PFSK-1 (cell line): ENCODE data around the gene SPP2.

ENCODE experiments used
- POLR2AphosphoS5 ChIP-seq: IDR thresholded peaks from 2 replicates; pipeline ENCODE4 v1.6.1; 2012; ENCODE audit warnings: low read depth, mild to moderate bottlenecking, control low read depth, low read length, moderate library complexity
- SIN3A ChIP-seq: IDR thresholded peaks from 2 replicates; pipeline ENCODE4 v1.6.1; 2012; ENCODE audit warnings: mild to moderate bottlenecking, low read length, moderate library complexity, borderline replicate concordance; ENCODE audit not compliant: insufficient read depth
- TAF1 ChIP-seq: IDR thresholded peaks from 2 replicates; pipeline ENCODE4 v1.6.1; 2012; ENCODE audit warnings: low read length, control low read depth, borderline replicate concordance; ENCODE audit not compliant: insufficient read depth
- TF ChIP-seq, protein P1 (sequence below), 2 experiments: IDR thresholded peaks; 2 replicates each; pipeline versions ENCODE4 v1.6.1 to v1.8.0; 2011 to 2012; ENCODE audit warnings: low read depth in 2 of 2, low read length in 2 of 2, control low read depth in 1 of 2, inconsistent platforms in 1 of 2, mild to moderate bottlenecking in 1 of 2, moderate library complexity in 1 of 2; ENCODE audit not compliant: insufficient read depth in 1 of 2

DNA sequence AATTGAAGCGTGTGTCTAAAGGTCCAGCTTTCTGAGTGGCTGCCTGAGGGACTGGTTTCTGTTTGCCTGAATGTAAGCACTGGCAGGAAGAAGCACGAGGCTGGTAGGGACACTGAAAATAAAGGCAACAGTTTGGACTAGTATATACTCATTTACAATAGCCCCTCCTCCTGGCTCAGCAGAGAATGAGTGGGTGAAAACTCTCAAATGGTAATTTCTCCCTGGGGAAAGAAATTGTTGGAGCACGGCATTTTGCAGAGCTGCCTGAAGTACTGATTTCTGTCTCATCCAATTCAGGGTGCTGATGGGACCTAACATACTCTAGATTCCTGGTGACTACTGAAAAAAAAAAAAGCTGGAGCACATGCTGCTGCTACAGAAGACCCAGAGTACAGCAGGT lies 17.3 kb upstream of the SPP2 start:
- TF ChIP-seq POLR2AphosphoS5 (no peak), SIN3A (no peak), TAF1 (no peak)
- TF ChIP-seq, protein P1, sequence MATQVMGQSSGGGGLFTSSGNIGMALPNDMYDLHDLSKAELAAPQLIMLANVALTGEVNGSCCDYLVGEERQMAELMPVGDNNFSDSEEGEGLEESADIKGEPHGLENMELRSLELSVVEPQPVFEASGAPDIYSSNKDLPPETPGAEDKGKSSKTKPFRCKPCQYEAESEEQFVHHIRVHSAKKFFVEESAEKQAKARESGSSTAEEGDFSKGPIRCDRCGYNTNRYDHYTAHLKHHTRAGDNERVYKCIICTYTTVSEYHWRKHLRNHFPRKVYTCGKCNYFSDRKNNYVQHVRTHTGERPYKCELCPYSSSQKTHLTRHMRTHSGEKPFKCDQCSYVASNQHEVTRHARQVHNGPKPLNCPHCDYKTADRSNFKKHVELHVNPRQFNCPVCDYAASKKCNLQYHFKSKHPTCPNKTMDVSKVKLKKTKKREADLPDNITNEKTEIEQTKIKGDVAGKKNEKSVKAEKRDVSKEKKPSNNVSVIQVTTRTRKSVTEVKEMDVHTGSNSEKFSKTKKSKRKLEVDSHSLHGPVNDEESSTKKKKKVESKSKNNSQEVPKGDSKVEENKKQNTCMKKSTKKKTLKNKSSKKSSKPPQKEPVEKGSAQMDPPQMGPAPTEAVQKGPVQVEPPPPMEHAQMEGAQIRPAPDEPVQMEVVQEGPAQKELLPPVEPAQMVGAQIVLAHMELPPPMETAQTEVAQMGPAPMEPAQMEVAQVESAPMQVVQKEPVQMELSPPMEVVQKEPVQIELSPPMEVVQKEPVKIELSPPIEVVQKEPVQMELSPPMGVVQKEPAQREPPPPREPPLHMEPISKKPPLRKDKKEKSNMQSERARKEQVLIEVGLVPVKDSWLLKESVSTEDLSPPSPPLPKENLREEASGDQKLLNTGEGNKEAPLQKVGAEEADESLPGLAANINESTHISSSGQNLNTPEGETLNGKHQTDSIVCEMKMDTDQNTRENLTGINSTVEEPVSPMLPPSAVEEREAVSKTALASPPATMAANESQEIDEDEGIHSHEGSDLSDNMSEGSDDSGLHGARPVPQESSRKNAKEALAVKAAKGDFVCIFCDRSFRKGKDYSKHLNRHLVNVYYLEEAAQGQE (IDR thresholded peaks at IDR 0.05; ENCODE audit: insufficient read depth in 1 of 2, low read depth in 2 of 2, low read length in 2 of 2): no peak
